HG02571 (cell line): ENCODE data around the gene POLD3.

Source experiments
- ATAC-seq: cut with Tn5 transposase; IDR thresholded peaks from one replicate; pipeline ENCODE4 v1.9.1; 2021; ENCODE audit warnings: mild to moderate bottlenecking, moderate library complexity; ENCODE audit not compliant: unreplicated experiment

The POLD3 gene

GRCh38 chr11:74672332-74672955, 80.1 kb downstream of the POLD3 start:
- ATAC-seq: no peak

GRCh38 chr11:74672956-74673692, 80.7 kb downstream of the POLD3 start:
- ATAC-seq: no peak

GRCh38 chr11:74673693-74674360, 81.4 kb downstream of the POLD3 start:
- no peak for ATAC-seq

- no peak for ATAC-seq
Observed at GRCh38 chr11:74675761-74676160, 83.4 kb downstream of the POLD3 start.

- ATAC-seq: no peak
Observed at GRCh38 chr11:74676596-74676995, 84.2 kb downstream of the POLD3 start.

GRCh38 chr11:74677131-74677530, 84.7 kb downstream of the POLD3 start:
- no peak for ATAC-seq

- no peak for ATAC-seq
Observed at GRCh38 chr11:74678041-74678440, 85.7 kb downstream of the POLD3 start.

GRCh38 chr11:74678591-74679512, 86.5 kb downstream of the POLD3 start:
- ATAC-seq: no peak

- no peak for ATAC-seq
Observed at GRCh38 chr11:74679513-74679865, 87.1 kb downstream of the POLD3 start.

GRCh38 chr11:74680035-74680671, 87.8 kb downstream of the POLD3 start:
- no peak for ATAC-seq

- no peak for ATAC-seq
Observed at GRCh38 chr11:74680703-74681531, 88.5 kb downstream of the POLD3 start.

GRCh38 chr11:74681686-74682651, 89.6 kb downstream of the POLD3 start:
- no peak for ATAC-seq

GRCh38 chr11:74682731-74683278, 90.4 kb downstream of the POLD3 start:
- no peak for ATAC-seq

- ATAC-seq: no peak
Observed at GRCh38 chr11:74683279-74683871, 91.0 kb downstream of the POLD3 start.

GRCh38 chr11:74683941-74684481, 91.6 kb downstream of the POLD3 start:
- no peak for ATAC-seq

- ATAC-seq: no peak
Observed at GRCh38 chr11:74684661-74685060, 92.3 kb downstream of the POLD3 start.

- ATAC-seq: no peak
Observed at GRCh38 chr11:74685338-74685737, 93.0 kb downstream of the POLD3 start.

- no peak for ATAC-seq
Observed at GRCh38 chr11:74685905-74686304, 93.5 kb downstream of the POLD3 start.
